ENCODE data around the gene CPNE6.
"Not testable (repeated sequence)": the region's sequence is repeated elsewhere in the genome, so short reads cannot be mapped to it uniquely, and the experiment has no call there.

Gene CPNE6

DNA sequence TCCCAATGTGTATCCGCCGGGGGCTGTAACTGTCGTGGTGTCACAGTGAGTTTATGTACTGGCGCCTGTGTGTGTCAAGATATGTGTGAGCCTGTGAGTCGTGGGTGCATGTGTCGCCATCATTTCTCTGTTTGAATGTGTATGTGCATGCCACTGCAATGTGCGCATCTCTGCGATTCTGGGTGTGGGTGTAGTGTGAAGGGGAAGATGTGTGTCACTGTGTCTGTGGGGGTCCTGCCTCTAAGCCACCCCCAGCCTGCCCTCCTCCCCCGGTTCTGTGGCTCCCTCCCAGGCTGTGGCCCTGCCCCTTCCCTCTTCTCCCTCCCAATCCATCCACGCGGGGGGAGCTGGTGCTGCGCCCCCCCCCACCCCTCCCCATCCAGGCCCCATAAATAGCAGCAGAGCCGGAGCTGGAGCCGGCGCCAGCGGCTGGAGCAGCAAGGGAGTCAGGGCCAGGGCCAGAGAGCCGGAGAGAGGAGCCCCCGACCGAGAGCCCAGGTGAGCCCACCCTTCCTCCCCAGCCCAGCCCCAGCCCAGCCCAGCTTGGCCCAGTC, at the start of gene CPNE6:
TSS of gene CPNE6 (plus strand) at position 419 of the 554 bp plus-strand sequence. CDS start 1,375 bp downstream, outside the sequence.
- TF ChIP-seq, protein P1, sequence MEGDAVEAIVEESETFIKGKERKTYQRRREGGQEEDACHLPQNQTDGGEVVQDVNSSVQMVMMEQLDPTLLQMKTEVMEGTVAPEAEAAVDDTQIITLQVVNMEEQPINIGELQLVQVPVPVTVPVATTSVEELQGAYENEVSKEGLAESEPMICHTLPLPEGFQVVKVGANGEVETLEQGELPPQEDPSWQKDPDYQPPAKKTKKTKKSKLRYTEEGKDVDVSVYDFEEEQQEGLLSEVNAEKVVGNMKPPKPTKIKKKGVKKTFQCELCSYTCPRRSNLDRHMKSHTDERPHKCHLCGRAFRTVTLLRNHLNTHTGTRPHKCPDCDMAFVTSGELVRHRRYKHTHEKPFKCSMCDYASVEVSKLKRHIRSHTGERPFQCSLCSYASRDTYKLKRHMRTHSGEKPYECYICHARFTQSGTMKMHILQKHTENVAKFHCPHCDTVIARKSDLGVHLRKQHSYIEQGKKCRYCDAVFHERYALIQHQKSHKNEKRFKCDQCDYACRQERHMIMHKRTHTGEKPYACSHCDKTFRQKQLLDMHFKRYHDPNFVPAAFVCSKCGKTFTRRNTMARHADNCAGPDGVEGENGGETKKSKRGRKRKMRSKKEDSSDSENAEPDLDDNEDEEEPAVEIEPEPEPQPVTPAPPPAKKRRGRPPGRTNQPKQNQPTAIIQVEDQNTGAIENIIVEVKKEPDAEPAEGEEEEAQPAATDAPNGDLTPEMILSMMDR (IDR thresholded peaks at IDR 0.05; ENCODE audit: low read depth, low read length), result no peak
- H3K4me3 ChIP-seq (ENCODE audit: low read depth, low read length), result no peak within 1 kb of the TSS

DNA sequence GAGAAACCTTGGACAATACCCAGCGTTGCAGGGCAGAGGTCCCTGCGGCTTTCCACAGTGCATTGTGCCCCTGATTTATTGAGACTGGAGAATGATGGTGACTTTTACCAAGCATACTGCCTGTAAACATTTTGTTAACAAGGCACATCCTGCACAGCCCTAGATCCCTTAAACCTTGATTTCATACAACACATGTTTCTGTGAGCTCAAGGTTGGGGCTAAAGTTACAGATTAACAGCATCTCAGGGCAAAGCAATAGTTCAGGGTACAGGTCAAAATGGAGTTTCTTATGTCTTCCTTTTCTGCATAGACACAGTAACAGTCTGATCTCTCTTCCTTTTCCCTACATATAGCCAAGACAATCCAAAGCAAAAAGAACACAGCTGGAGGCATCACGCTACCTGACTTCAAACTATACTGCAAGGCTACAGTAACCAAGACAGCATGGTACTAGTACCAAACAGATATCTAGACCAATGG, 46.4 kb upstream of the CPNE6 start:
- H3K4me3 ChIP-seq (ENCODE audit: low read depth, low read length), result not testable (repeated sequence)

DNA sequence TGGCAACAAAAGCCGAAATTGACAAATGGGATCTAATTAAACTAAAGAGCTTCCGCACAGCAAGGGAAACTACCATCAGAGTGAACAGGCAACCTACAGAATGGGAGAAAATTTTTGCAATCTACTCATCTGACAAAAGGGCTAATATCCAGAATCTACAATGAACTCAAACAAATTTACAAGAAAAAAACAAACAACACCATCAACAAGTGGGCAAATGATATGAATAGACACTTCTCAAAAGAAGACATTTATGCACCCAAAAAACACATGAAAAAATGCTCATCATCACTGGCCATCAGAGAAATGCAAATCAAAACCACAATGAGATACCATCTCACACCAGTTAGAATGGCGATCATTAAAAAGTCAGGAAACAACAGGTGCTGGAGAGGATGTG, 41.7 kb upstream of the CPNE6 start:
- H3K4me3 ChIP-seq (ENCODE audit: low read depth, low read length), result not testable (repeated sequence)

DNA sequence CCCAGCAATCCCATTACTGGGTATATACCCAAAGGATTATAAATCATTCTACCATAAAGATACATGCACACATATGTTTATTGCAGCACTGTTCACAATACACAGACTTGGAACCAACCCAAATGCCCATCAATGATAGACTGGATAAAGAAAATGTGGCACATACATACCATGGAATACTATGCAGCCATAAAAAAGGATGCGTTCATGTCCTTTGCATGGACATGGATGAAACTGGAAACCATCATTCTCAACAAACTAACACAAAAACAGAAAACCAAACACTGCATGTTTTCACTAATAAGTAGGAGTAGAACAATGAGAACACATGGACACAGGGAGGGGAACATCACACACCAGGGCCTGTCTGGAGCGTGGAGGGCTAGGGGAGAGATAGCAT, 40.0 kb upstream of the CPNE6 start:
- not testable (repeated sequence) for H3K4me3 ChIP-seq (ENCODE audit: low read depth, low read length)

DNA sequence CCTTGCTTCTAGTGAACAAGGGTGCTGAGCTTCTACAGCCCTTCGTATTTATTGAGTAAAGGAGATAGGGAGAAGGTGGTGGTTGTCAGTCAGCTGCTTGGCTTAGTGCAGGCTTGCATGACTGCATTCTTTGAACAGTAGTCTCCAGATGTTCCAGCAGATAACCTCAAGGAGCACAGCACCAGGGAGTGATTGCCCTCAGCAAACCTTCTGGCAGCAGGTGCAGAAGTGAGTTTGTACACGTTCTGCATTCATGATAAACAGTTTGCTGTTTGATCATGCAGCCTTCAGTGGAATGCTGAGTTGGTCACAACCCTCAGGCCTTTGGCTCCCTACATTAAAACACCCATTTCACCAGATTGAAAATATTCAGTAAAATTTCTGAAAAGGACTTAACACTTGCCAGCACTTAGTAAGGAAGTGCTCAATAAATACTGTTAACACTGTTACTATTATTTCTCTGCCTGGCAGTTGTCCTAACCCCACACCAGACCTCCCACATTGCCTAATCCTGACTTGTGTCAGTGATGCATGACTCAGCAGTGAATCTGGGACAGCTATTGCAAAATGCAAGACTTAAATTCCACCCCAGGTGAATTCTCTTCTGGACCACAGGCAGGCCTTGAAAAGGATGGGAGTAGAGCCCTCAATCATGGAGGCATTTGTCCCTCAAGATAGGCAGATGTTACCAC, 38.5 kb upstream of the CPNE6 start:
- no peak overlapping the region for H3K4me3 ChIP-seq (ENCODE audit: low read depth, low read length)
- TF ChIP-seq, protein P1 (IDR thresholded peaks at IDR 0.05; ENCODE audit: low read depth, low read length), result no peak

DNA sequence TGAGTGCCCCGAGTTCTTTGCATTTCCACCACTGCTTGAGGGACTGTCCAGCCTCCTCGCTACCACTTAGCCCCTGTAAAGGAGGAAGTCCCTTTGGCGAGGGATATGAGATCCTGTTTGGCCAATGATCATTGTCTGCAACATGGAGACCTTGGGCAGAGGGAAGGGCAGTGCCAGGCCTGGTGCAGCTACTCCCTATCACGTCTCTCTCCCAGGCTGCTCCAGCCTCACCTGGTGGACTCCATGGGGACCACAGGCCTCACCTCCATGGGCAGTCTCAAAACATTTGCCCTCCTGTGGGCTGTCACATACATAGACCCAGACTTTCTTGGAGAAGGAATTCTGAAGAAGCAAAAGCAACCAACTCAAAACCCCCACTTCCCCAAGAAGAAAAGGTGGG, 35.6 kb upstream of the CPNE6 start:
- H3K4me3 ChIP-seq (ENCODE audit: low read depth, low read length), result peak overlapping the region; percentile 59

DNA sequence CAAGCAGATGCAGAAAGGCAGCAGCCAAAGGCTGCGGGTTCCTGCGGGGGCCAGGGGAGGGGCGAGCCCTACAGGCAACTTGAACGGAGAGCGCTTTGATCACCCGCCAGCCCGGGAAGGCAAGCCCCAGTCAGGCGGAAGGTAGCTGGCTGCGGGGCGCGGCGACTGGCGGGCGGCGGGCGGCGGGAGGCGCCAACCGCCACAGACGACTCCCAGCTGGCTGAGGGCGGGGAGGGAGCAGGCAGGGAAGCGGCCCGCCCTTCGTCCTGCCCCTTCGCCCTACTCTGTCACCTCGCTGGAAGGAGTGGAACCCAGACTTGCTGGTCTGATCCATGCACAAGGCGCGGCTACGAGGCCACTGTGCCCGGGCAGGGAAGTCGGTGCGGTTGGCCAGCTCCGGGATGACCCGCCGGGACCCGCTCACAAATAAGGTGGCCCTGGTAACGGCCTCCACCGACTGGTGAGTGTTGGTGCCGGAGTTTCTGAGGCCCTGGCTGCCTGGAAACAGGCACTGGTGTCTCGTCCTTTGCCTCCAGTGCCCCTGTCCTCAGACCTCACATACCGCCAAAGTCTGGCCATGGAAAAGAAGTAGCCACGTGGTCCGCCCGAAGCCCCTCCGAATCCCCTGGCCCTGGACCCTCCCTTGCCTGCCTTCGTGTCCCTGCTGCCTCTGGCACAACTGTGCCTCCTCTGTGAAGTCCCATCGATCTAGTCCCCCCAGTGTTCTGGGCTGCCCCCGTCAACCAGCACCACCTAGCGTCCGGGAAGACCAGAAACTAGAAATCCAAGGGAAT, 35.0 kb upstream of the CPNE6 start:
- peak overlapping the region; percentile 59 for H3K4me3 ChIP-seq (ENCODE audit: low read depth, low read length)
- TF ChIP-seq, protein P1 (IDR thresholded peaks at IDR 0.05; ENCODE audit: low read depth, low read length), result peak; percentile 79

DNA sequence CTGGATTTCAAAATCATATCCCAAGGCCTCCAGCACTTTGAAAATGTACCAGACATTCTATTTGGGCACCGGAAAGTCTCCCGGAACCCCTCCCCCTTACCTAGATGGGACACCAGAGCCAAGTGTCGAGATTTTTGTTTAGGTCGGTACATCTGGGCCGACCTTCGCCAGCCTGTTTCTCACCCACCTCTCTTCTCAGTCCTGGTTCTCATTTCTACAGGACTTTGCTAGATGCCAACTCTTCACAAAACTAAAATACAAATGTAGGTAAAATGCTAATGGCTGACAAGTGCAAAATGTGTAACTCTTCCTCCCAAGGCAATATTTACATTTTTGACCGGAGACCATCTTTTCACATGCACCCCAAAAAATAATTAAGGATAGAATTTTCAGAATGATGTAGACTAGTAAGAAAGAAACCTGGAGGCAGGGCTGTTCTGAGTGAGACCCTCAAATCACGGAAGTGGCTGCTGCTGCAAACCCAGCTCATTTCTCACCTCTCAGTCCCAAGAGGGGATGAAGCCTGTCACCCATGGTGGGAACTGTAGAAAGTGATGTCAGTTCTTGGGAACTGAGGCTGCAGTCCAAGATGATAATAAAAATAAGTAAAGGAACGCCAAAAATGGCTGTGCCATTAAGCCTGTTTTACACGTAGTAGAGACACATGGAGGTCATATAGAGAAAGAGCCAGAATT, 34.3 kb upstream of the CPNE6 start:
- peak overlapping the region; percentile 59 for H3K4me3 ChIP-seq (ENCODE audit: low read depth, low read length)

DNA sequence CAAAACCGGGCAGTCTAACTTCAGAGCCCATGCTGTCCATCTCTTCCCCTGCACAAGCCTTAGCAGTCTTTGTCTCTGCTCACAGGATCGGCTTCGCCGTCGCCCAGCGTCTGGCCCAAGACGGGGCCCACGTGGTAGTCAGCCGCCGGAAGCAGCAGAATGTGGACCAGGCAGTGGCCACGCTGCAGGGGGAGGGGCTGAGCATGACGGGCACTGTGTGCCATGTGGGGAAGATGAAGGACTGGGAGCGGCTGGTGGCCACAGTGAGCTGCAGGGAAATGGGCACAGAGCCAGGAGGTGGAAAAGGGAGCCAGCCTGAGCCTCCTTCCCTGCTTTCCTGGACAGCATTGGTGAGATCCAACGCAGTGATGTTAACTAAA, 33.7 kb upstream of the CPNE6 start:
- H3K4me3 ChIP-seq (ENCODE audit: low read depth, low read length), result no peak overlapping the region

More for the DNA sequence above, 33.7 kb upstream of the CPNE6 start:
- TF ChIP-seq, protein P1 (IDR thresholded peaks at IDR 0.05; ENCODE audit: low read depth, low read length), result no peak

Measured in WI38 (cell line).